Kidney epithelial cell (primary cell): ENCODE data around the gene TLNRD1. TPM values are rescaled to one million over a fixed set of nuclear protein-coding genes. Genes with fewer than 3 reads are reported as not detected.

Source experiments
- DNase-seq: peaks from one replicate; pipeline ENCODE4 v3.0.0-alpha.2; 2010; ENCODE audit warnings: low read depth
- H3K27me3 ChIP-seq: 2 replicates; pipeline ENCODE4 v1.6.0; 2011; ENCODE audit warnings: low read length; ENCODE audit not compliant: control insufficient read depth, insufficient read depth
- H3K36me3 ChIP-seq: 2 replicates; pipeline ENCODE4 v1.5.1; 2011; ENCODE audit warnings: low read length; ENCODE audit not compliant: control insufficient read depth, insufficient read depth
- H3K4me3 ChIP-seq: 2 replicates; pipeline ENCODE4 v1.5.1; 2011; ENCODE audit warnings: low read depth, mild to moderate bottlenecking, control low read depth, low read length
- total RNA-seq: library from RNA; depleted of rRNA; stranded (reverse); fragments of >200 nt; gene quantifications from 2 replicates; pipeline ENCODE4 v1.2.3, GENCODE V29; 2015
- TF ChIP-seq, protein P1 (sequence below): IDR thresholded peaks from 2 replicates; pipeline ENCODE4 v1.5.1; 2011; ENCODE audit warnings: mild to moderate bottlenecking, moderate library complexity, low read length, control low read depth, inconsistent platforms; ENCODE audit not compliant: insufficient read depth, poor library complexity, severe bottlenecking

The TLNRD1 gene
- total RNA-seq, 1 donor from 2014 or later, result 34.2 TPM

DNA sequence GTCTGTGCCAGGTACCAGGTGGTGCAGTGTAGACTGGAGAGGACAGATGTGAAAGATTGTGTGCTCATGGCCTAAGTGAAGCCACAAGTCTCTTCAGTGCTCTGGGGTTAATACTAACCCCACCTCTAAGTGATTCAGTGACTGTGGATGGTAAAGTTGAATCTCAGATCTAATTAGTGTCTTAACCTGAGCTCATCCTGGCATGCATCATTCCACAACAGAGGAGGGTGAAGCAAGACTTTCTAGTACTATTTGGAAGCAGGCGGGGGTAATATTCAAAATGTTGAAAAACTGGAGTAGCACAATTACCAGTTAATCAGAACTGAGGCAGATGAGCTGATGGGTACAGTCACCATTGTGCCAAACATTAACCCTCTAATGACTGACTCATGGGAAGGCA, 8.3 kb upstream of the TLNRD1 start:
- Histone ChIP-seq H3K36me3 (no peaks in the 10 kb centered on the region), H3K27me3 (no peaks in the 10 kb centered on the region), H3K4me3 (no peak overlapping the region)
- TF ChIP-seq, protein P1, sequence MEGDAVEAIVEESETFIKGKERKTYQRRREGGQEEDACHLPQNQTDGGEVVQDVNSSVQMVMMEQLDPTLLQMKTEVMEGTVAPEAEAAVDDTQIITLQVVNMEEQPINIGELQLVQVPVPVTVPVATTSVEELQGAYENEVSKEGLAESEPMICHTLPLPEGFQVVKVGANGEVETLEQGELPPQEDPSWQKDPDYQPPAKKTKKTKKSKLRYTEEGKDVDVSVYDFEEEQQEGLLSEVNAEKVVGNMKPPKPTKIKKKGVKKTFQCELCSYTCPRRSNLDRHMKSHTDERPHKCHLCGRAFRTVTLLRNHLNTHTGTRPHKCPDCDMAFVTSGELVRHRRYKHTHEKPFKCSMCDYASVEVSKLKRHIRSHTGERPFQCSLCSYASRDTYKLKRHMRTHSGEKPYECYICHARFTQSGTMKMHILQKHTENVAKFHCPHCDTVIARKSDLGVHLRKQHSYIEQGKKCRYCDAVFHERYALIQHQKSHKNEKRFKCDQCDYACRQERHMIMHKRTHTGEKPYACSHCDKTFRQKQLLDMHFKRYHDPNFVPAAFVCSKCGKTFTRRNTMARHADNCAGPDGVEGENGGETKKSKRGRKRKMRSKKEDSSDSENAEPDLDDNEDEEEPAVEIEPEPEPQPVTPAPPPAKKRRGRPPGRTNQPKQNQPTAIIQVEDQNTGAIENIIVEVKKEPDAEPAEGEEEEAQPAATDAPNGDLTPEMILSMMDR, result no peak
- no peak for DNase-seq

GRCh38 chr15:80996247-80996646, 4.5 kb upstream of the TLNRD1 start:
- Histone ChIP-seq H3K4me3 (no peak overlapping the region), H3K36me3 (no peaks in the 10 kb centered on the region), H3K27me3 (no peaks in the 10 kb centered on the region)
- DNase-seq, result no peak
- TF ChIP-seq, protein P1, result peak; percentile 28

- H3K27me3 ChIP-seq, result no peaks in the 10 kb centered on the region
- H3K4me3 ChIP-seq, result no peak overlapping the region
- H3K36me3 ChIP-seq, result no peaks in the 10 kb centered on the region
- TF ChIP-seq, protein P1, result no peak
- DNase-seq, result no peak
Observed at GRCh38 chr15:80997692-80998091, 3.0 kb upstream of the TLNRD1 start.

DNA sequence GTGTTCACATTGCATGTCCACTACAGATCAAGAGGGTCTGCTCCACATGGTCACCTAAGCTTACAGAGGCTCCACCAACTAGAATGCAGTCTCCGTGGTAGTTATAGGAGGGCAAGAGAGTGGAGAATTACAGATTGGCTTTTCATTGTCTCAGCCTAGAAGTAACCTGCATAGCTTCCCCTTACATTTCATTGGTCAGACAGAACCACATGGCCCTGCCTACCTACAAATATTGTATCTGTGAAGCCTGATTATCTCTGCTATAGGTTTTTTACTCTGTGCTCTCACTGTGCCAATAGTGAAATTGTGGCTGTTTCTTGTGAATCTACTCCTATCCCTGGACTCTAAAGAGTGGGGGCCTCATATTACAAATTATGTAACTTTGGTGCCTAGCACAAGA, 2.5 kb upstream of the TLNRD1 start:
- no peak overlapping the region for H3K4me3 ChIP-seq
- H3K36me3 ChIP-seq, result no peaks in the 10 kb centered on the region
- TF ChIP-seq, protein P1, result no peak
- no peaks in the 10 kb centered on the region for H3K27me3 ChIP-seq
- no peak for DNase-seq

- H3K27me3 ChIP-seq, result no peaks in the 10 kb centered on the region
- TF ChIP-seq, protein P1, result no peak
- H3K36me3 ChIP-seq, result peaks cover 1% of the 10 kb centered on the region
- no peak for DNase-seq
- H3K4me3 ChIP-seq, result no peak overlapping the region
Observed at GRCh38 chr15:80999623-81000036, 1.1 kb upstream of the TLNRD1 start.

GRCh38 chr15:81000144-81000623, 539 bp upstream of the TLNRD1 start:
- DNase-seq, result no peak
- Histone ChIP-seq H3K27me3 (no peaks in the 10 kb centered on the region), H3K4me3 (peak overlapping the region; percentile 94), H3K36me3 (peaks cover 1% of the 10 kb centered on the region)
- TF ChIP-seq, protein P1, result no peak
